22Rv1 (cell line): ENCODE data around the gene RAD54L.

Experiments
- H3K27ac ChIP-seq: fragments of 450-650 bp; 2 replicates; pipeline ENCODE4 v1.5.1; 2017
- CTCF ChIP-seq: fragments of 450-650 bp; IDR thresholded peaks from 2 replicates; pipeline ENCODE4 v1.5.1; 2017; ENCODE audit warnings: mild to moderate bottlenecking
- ZFX ChIP-seq: fragments of 450-650 bp; IDR thresholded peaks from 2 replicates; pipeline ENCODE4 v1.6.1; 2017; ENCODE audit warnings: antibody characterized with exemption, borderline replicate concordance

The RAD54L gene

GRCh38 chr1:46281021-46281420 lies 33.5 kb downstream of the RAD54L start:
- no peak overlapping the region for H3K27ac ChIP-seq
- TF ChIP-seq ZFX (no peak), CTCF (no peak)

GRCh38 chr1:46284058-46284457 lies 36.5 kb downstream of the RAD54L start:
- 0 out of 2 replicates have a peak overlapping the region, but pooled peaks have one; percentile 4 for H3K27ac ChIP-seq
- TF ChIP-seq CTCF = no peak
- no peak for TF ChIP-seq ZFX

GRCh38 chr1:46284597-46285564 lies 37.3 kb downstream of the RAD54L start:
- H3K27ac ChIP-seq = 0 out of 2 replicates have a peak overlapping the region, but pooled peaks have one; percentile 4
- TF ChIP-seq ZFX = no peak
- no peak for TF ChIP-seq CTCF

- peak overlapping the region; percentile 33; the same call in 1 of the 2 replicates for H3K27ac ChIP-seq
- TF ChIP-seq ZFX = no peak
- no peak for TF ChIP-seq CTCF
These were observed 38.3 kb downstream of the RAD54L start for GRCh38 chr1:46285730-46286477.

- H3K27ac ChIP-seq = peak overlapping the region; percentile 10; the same call in 1 of the 2 replicates
- TF ChIP-seq ZFX = no peak
- no peak for TF ChIP-seq CTCF
These were observed 41.0 kb downstream of the RAD54L start for GRCh38 chr1:46288485-46289133.

GRCh38 chr1:46289134-46289494 lies 41.6 kb downstream of the RAD54L start:
- TF ChIP-seq ZFX = no peak
- no peak for TF ChIP-seq CTCF
- H3K27ac ChIP-seq = peak overlapping the region; percentile 10; the same call in 1 of the 2 replicates
